Measurements from ENCODE around the gene STAT3.

DNA sequence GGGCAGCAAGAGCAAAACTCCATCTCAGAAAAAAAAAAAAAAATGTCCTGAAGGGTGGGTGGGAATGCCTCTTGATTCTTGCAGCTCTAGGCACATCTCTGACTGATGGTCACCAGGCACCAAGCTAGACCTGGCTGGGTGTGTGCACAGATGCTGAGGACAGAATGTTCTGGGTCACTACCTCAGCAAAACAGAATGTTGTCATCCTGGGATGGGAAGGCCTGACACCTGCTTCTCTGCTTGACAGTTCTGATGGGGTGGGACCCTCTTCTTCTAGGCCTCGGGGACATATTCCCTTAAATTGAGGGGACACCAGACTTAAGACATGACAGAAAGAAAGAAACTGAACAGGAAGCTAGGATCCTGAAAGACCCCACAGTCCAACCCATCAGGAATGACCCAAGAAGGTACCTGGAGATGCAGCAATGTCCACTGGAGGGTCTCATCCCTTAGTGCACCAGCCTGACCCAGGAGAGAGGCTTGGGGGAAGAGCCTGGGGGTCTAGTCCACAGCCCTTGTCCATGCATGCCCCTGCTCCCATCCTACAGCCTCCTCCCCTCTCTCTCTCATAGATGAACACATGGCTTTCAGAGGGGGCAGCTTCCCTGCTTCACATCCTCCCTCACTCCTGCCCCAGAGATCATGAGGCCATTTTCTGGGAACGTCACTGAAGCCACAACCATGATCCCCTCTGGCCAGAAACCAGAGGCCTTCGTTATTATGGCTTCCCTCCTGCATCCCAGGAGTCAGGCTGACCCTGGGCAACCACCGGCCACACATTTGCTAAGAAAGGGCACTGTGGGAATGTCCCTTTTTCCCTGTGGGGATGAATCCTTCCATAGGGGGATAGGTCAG, 108.2 kb downstream of the STAT3 start:
- TF ChIP-seq, protein P1, sequence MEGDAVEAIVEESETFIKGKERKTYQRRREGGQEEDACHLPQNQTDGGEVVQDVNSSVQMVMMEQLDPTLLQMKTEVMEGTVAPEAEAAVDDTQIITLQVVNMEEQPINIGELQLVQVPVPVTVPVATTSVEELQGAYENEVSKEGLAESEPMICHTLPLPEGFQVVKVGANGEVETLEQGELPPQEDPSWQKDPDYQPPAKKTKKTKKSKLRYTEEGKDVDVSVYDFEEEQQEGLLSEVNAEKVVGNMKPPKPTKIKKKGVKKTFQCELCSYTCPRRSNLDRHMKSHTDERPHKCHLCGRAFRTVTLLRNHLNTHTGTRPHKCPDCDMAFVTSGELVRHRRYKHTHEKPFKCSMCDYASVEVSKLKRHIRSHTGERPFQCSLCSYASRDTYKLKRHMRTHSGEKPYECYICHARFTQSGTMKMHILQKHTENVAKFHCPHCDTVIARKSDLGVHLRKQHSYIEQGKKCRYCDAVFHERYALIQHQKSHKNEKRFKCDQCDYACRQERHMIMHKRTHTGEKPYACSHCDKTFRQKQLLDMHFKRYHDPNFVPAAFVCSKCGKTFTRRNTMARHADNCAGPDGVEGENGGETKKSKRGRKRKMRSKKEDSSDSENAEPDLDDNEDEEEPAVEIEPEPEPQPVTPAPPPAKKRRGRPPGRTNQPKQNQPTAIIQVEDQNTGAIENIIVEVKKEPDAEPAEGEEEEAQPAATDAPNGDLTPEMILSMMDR (IDR thresholded peaks at IDR 0.05; ENCODE audit: borderline replicate concordance, extremely low read depth, low read length, poor library complexity, severe bottlenecking) = no peak
- no peak for TF ChIP-seq EZH2 (IDR thresholded peaks at IDR 0.05; ENCODE audit: borderline replicate concordance, low read depth, low read length, severe bottlenecking)
